Left lung (tissue), 10 donors: Measurements from ENCODE around the gene ZBTB24. TPM values are rescaled to one million over a fixed set of nuclear protein-coding genes. Genes with fewer than 3 reads are reported as not detected.

Source experiments
- ATAC-seq: fragments of 200-7000 bp; cut with Tn5 transposase; one replicate; pipeline ENCODE4 v1.9.1; 2020; ENCODE audit warnings: moderate library complexity
- DNase-seq, 4 donors: peaks; one replicate each; pipeline ENCODE4 v3.0.0-alpha.2; 2013 to 2020
- H3K27ac ChIP-seq, 2 donors: fragments of 200-600 bp; sonication (generic) in 1 of 2; one replicate each; pipeline versions ENCODE4 v1.5.0 to v1.8.0; 2020 to 2021
- H3K27me3 ChIP-seq, 2 donors: fragments of 200-600 bp; sonication (generic) in 1 of 2; one replicate each; pipeline versions ENCODE4 v1.5.0 to v1.8.0; 2020 to 2021
- H3K36me3 ChIP-seq, 2 donors: fragments of 200-600 bp; sonication (generic) in 1 of 2; one replicate each; pipeline versions ENCODE4 v1.5.0 to v1.8.0; 2020 to 2021
- H3K4me1 ChIP-seq, 2 donors: fragments of 200-600 bp; one replicate each; pipeline ENCODE4 v1.8.0; 2021
- H3K4me3 ChIP-seq, 2 donors: fragments of 200-600 bp; sonication (generic) in 1 of 2; one replicate each; pipeline versions ENCODE4 v1.5.0 to v1.8.0; 2020 to 2021; ENCODE audit warnings: mild to moderate bottlenecking in 1 of 2
- H3K9me3 ChIP-seq, 2 donors: fragments of 200-600 bp; sonication (generic) in 1 of 2; one replicate each; pipeline versions ENCODE4 v1.5.0 to v1.8.0; 2020 to 2021
- intact Hi-C, 2 donors: fragments of 100-400 bp; cut with DNase I; formaldehyde crosslinking; loops; one replicate each; pipeline versions ENCODE4 v1.11.2 to v1.14.2; 2022
- polyA plus RNA-seq, 6 donors: library from polyadenylated mRNA; unstranded; fragments of 120-200 nt; gene quantifications; one replicate each; pipeline ENCODE4 v1.2.1, GENCODE V29; 2013; ENCODE audit not compliant: insufficient read length in 6 of 6
- total RNA-seq, 2 donors: library from RNA; stranded (reverse); fragmentation: NEBNext Ultra II Directional; extraction: Animal tissue kit (Norgen Biotek cat#: 25700); gene quantifications; one replicate each; pipeline ENCODE4 v1.2.1, GENCODE V29; 2021
- TF ChIP-seq, protein P1 (sequence below), 2 donors: fragments of 200-600 bp; sonication (generic) in 1 of 2; IDR thresholded peaks; one replicate each; pipeline versions ENCODE4 v1.5.0 to v1.8.0; 2021; ENCODE audit warnings: antibody characterized with exemption in 2 of 2
- donor health status: DM: no; HTN: yes; CAD: no.
- donor health status: DM: no; HTN: no; CAD: no.

The ZBTB24 gene
- total and polyA plus RNA-seq, 8 donors: 7.3 to 14.5 (median 13.6) TPM

GRCh38 chr6:109458774-109459531 lies 24.1 kb downstream of the ZBTB24 start:
- ATAC-seq: no peak
- Histone ChIP-seq H3K27me3 (no peaks in the 10 kb centered on the region), H3K4me1 (peaks cover 11 to 41% of the 10 kb centered on the region in 2 donors), H3K9me3 (no peaks in the 10 kb centered on the region), H3K36me3 (peaks cover 0 to 29% of the 10 kb centered on the region in 2 donors), H3K4me3 (no peak overlapping the region), H3K27ac (peak overlapping the region in 1 of 2 donors; percentile 14)
- intact Hi-C loops: no loop called here
- DNase-seq: no peak
- TF ChIP-seq, protein P1, sequence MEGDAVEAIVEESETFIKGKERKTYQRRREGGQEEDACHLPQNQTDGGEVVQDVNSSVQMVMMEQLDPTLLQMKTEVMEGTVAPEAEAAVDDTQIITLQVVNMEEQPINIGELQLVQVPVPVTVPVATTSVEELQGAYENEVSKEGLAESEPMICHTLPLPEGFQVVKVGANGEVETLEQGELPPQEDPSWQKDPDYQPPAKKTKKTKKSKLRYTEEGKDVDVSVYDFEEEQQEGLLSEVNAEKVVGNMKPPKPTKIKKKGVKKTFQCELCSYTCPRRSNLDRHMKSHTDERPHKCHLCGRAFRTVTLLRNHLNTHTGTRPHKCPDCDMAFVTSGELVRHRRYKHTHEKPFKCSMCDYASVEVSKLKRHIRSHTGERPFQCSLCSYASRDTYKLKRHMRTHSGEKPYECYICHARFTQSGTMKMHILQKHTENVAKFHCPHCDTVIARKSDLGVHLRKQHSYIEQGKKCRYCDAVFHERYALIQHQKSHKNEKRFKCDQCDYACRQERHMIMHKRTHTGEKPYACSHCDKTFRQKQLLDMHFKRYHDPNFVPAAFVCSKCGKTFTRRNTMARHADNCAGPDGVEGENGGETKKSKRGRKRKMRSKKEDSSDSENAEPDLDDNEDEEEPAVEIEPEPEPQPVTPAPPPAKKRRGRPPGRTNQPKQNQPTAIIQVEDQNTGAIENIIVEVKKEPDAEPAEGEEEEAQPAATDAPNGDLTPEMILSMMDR (IDR thresholded peaks at IDR 0.05): no peak

GRCh38 chr6:109457562-109457996 lies 25.4 kb downstream of the ZBTB24 start:
- no peak for ATAC-seq
- intact Hi-C loops: no loop called here
- H3K27ac ChIP-seq: peak overlapping the region; percentile 87 to 96
- H3K4me1 ChIP-seq: peaks cover 13 to 55% of the 10 kb centered on the region in 2 donors
- TF ChIP-seq, protein P1 (IDR thresholded peaks at IDR 0.05): no peak
- peak in 1 of 4 donors; percentile 50 for DNase-seq
- no peaks in the 10 kb centered on the region for H3K9me3 ChIP-seq
- H3K4me3 ChIP-seq: peak overlapping the region in 1 of 2 donors; percentile 90
- H3K27me3 ChIP-seq: no peaks in the 10 kb centered on the region
- peaks cover 0 to 23% of the 10 kb centered on the region in 2 donors for H3K36me3 ChIP-seq

- H3K27me3 ChIP-seq: no peaks in the 10 kb centered on the region
- H3K4me1 ChIP-seq: peaks cover 13 to 56% of the 10 kb centered on the region in 2 donors
- peak; percentile 35 for ATAC-seq
- peak in 3 of 4 donors; percentile 43 to 79 (median 73) for DNase-seq
- peaks cover 0 to 23% of the 10 kb centered on the region in 2 donors for H3K36me3 ChIP-seq
- no peaks in the 10 kb centered on the region for H3K9me3 ChIP-seq
- peak overlapping the region; percentile 87 to 96 for H3K27ac ChIP-seq
- TF ChIP-seq, protein P1 (IDR thresholded peaks at IDR 0.05): no peak
- intact Hi-C loops: no loop called here
- H3K4me3 ChIP-seq: peak overlapping the region; percentile 90 to 92
Observed at GRCh38 chr6:109456710-109457561, 26.1 kb downstream of the ZBTB24 start.

DNA sequence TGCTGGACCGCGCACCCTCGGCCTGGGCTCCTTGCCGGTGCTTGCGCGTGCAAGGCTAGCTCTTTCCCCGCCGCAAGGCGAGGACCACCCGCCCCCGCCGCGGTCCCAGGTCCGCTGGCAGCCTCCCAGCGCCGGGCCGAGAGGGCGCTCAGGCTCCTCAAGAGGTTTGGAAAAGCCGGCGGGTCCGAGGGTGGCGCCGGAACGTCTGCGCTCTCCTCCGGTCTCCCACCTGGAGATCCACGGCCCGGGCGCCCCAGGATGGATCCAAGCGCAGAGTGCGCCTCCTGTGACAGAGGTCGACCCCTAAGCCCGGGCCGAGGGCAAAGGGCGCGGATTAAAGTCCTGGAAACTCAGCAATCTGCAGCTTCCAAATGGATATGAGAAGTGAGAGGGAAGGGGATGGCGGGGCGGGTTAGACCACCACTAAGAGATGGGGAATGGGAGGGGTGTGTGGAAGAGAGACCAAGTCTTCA lies 26.9 kb downstream of the ZBTB24 start:
- DNase-seq (no peak), ATAC-seq (peak; percentile 24)
- Histone ChIP-seq H3K9me3 (no peaks in the 10 kb centered on the region), H3K27ac (peak overlapping the region; percentile 87 to 96), H3K4me3 (peak overlapping the region; percentile 90 to 92), H3K27me3 (no peaks in the 10 kb centered on the region), H3K4me1 (peaks cover 13 to 56% of the 10 kb centered on the region in 2 donors), H3K36me3 (peaks cover 0 to 22% of the 10 kb centered on the region in 2 donors)
- TF ChIP-seq, protein P1 (IDR thresholded peaks at IDR 0.05): no peak
- intact Hi-C loops: no loop called here
